Endothelial cell of umbilical vein (primary cell): Measurements from ENCODE around the gene GAN.

Source experiments
- CTCF ChIP-seq, 2 donors: IDR thresholded peaks; 1 replicate in 1 of 2; 2 replicates in 1 of 2; pipeline ENCODE4 v1.5.1; 2011; ENCODE audit warnings: low read length in 2 of 2, mild to moderate bottlenecking in 2 of 2, moderate library complexity in 2 of 2, control low read depth in 1 of 2, inconsistent platforms in 1 of 2, low read depth in 1 of 2; ENCODE audit not compliant: insufficient read depth in 1 of 2; ENCODE audit errors: extremely low read depth in 1 of 2
- EZH2 ChIP-seq: IDR thresholded peaks from 2 replicates; pipeline ENCODE4 v1.6.1; 2012; ENCODE audit warnings: borderline replicate concordance, low read depth, mild to moderate bottlenecking, moderate library complexity, low read length, inconsistent platforms; ENCODE audit not compliant: severe bottlenecking
- GATA2 ChIP-seq: IDR thresholded peaks from 2 replicates; pipeline ENCODE4 v1.7.0; 2011; ENCODE audit warnings: low read depth, mild to moderate bottlenecking, moderate library complexity, mixed read lengths, low read length; ENCODE audit not compliant: insufficient read length, insufficient read depth
- MYC ChIP-seq: IDR thresholded peaks from one replicate; pipeline ENCODE4 v1.6.1; 2011; ENCODE audit warnings: mild to moderate bottlenecking, low read depth, low read length
- POLR2A ChIP-seq: IDR thresholded peaks from 2 replicates; pipeline ENCODE4 v1.6.1; 2012; ENCODE audit warnings: low read depth, mild to moderate bottlenecking, control low read depth, low read length
- POLR2AphosphoS5 ChIP-seq: IDR thresholded peaks from 2 replicates; pipeline ENCODE4 v1.6.1; 2012; ENCODE audit warnings: low read depth, mild to moderate bottlenecking, control low read depth, low read length, moderate library complexity; ENCODE audit not compliant: insufficient read depth
- TF ChIP-seq, protein P1 (sequence below): IDR thresholded peaks from 2 replicates; pipeline ENCODE4 v1.6.1; 2011; ENCODE audit not compliant: insufficient read depth, insufficient read length

- no peak for TF ChIP-seq EZH2
- TF ChIP-seq POLR2A = no peak
- TF ChIP-seq CTCF (IDR thresholded peaks at IDR 0.05; ENCODE audit: extremely low read depth in 1 of 2, insufficient read depth in 1 of 2, low read depth in 1 of 2, low read length in 2 of 2) = no peak
- no peak for TF ChIP-seq POLR2AphosphoS5
- TF ChIP-seq, protein P1, sequence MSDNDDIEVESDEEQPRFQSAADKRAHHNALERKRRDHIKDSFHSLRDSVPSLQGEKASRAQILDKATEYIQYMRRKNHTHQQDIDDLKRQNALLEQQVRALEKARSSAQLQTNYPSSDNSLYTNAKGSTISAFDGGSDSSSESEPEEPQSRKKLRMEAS = no peak
- no peak for TF ChIP-seq MYC
- TF ChIP-seq GATA2 = no peak
Observed at GRCh38 chr16:81413245-81413990, 98.7 kb downstream of the GAN start.
